ENCODE results near the gene TGM4. TPM values are rescaled to one million over a fixed set of nuclear protein-coding genes. Genes with fewer than 3 reads are reported as not detected.

TGM4 gene
- total RNA-seq, 2 experiments from 2014 or later = not detected

- Mint-ChIP-seq H3K36me3 (ENCODE audit: low read depth) (no peaks in the 10 kb centered on the region), H3K27me3 (ENCODE audit: low read depth) (peaks cover 2% of the 10 kb centered on the region), H3K9me3 (no peaks in the 10 kb centered on the region), H3K27ac (no peak overlapping the region), H3K4me1 (ENCODE audit: low read depth) (no peaks in the 10 kb centered on the region), H3K4me3 (no peak overlapping the region)
- intact Hi-C loops (cut with micrococcal nuclease) = no loop called here
- CTCF ChIA-PET = no interaction called here
- no peak for DNase-seq
Observed at GRCh38 chr3:44885618-44886017, 11.2 kb downstream of the TGM4 start.

DNA sequence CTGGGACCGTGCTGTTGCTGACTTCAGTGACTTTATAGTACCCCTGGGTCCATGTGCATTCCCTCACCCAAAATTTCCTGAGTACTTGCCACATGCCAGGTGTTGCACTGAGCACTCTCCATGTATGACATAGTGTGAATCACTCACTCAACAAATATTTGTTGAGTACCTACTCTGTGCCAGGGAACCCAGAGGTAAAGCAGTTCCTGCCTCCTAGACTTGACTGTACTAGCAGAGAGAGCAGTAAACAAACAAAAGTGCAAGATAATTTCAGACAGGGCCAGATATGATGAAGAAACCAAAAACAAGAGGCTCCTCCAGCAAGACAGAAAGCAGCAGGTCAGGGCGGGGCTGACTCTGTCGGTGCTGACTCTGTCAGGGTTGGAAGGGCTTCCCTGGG lies 12.2 kb downstream of the TGM4 start:
- H3K4me1 Mint-ChIP-seq (ENCODE audit: low read depth) = no peaks in the 10 kb centered on the region
- intact Hi-C loops (cut with micrococcal nuclease) = no loop called here
- peaks cover 2% of the 10 kb centered on the region for H3K27me3 Mint-ChIP-seq (ENCODE audit: low read depth)
- H3K4me3 Mint-ChIP-seq = no peak overlapping the region
- H3K36me3 Mint-ChIP-seq (ENCODE audit: low read depth) = no peaks in the 10 kb centered on the region
- no peak for DNase-seq
- no peak overlapping the region for H3K27ac Mint-ChIP-seq
- CTCF ChIA-PET = no interaction called here
- H3K9me3 Mint-ChIP-seq = no peaks in the 10 kb centered on the region

DNA sequence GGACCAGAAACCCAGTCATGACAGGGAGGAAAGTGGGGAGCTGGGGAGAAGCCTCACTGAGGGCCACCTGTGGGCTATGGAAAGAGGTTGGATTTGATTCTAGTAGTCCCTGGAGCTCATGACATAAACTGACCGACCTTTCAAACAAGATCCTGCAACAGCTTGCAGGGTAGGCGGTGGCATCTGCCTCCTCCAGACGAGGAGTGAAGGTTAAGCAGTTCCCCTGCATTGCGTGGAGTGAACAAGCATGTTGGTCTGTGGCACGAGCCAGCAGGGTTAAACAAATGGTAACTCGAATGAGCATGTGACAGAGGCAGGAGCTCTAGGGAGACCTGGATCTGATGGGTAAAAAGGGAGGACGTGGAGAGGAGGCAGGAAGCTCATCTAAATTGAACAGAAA lies 12.7 kb downstream of the TGM4 start:
- H3K4me1 Mint-ChIP-seq (ENCODE audit: low read depth) = no peaks in the 10 kb centered on the region
- H3K27ac Mint-ChIP-seq = no peak overlapping the region
- no peaks in the 10 kb centered on the region for H3K36me3 Mint-ChIP-seq (ENCODE audit: low read depth)
- H3K9me3 Mint-ChIP-seq = no peaks in the 10 kb centered on the region
- peaks cover 2% of the 10 kb centered on the region for H3K27me3 Mint-ChIP-seq (ENCODE audit: low read depth)
- CTCF ChIA-PET = interaction anchor here (0.6 kb wide), 1 partner anchor 9 kb away, joined by 3 read pairs; no protein-coding TSS in a partner anchor
- intact Hi-C loops (cut with micrococcal nuclease) = no loop called here
- H3K4me3 Mint-ChIP-seq = no peak overlapping the region
- DNase-seq = no peak

- Mint-ChIP-seq H3K36me3 (ENCODE audit: low read depth) (no peaks in the 10 kb centered on the region), H3K4me1 (ENCODE audit: low read depth) (no peaks in the 10 kb centered on the region), H3K27me3 (ENCODE audit: low read depth) (peaks cover 2% of the 10 kb centered on the region), H3K27ac (no peak overlapping the region), H3K9me3 (no peaks in the 10 kb centered on the region), H3K4me3 (no peak overlapping the region)
- intact Hi-C loops (cut with micrococcal nuclease) = no loop called here
- CTCF ChIA-PET = interaction anchor here (1.2 kb wide), 1 partner anchor 24 kb away, joined by 4 read pairs; no protein-coding TSS in a partner anchor
- no peak for DNase-seq
Observed at GRCh38 chr3:44890258-44890657, 15.8 kb downstream of the TGM4 start.

GRCh38 chr3:44890852-44891251 lies 16.4 kb downstream of the TGM4 start:
- no peak overlapping the region for H3K4me3 Mint-ChIP-seq
- H3K4me1 Mint-ChIP-seq (ENCODE audit: low read depth) = no peaks in the 10 kb centered on the region
- CTCF ChIA-PET = interaction anchor here (1.2 kb wide), 1 partner anchor 24 kb away, joined by 4 read pairs; no protein-coding TSS in a partner anchor
- no peaks in the 10 kb centered on the region for H3K36me3 Mint-ChIP-seq (ENCODE audit: low read depth)
- DNase-seq = no peak
- H3K9me3 Mint-ChIP-seq = no peaks in the 10 kb centered on the region
- peaks cover under 1% of the 10 kb centered on the region for H3K27me3 Mint-ChIP-seq (ENCODE audit: low read depth)
- H3K27ac Mint-ChIP-seq = no peak overlapping the region
- intact Hi-C loops (cut with micrococcal nuclease) = no loop called here

GRCh38 chr3:44892689-44893088 lies 18.3 kb downstream of the TGM4 start:
- intact Hi-C loops (cut with micrococcal nuclease) = no loop called here
- DNase-seq = no peak
- H3K9me3 Mint-ChIP-seq = no peaks in the 10 kb centered on the region
- H3K27ac Mint-ChIP-seq = no peak overlapping the region
- CTCF ChIA-PET = interaction anchor here (0.6 to 0.7 kb wide), 2 partner anchors 50 to 197 kb away, joined by 3 read pairs; no protein-coding TSS in a partner anchor
- no peaks in the 10 kb centered on the region for H3K4me1 Mint-ChIP-seq (ENCODE audit: low read depth)
- H3K36me3 Mint-ChIP-seq (ENCODE audit: low read depth) = no peaks in the 10 kb centered on the region
- no peaks in the 10 kb centered on the region for H3K27me3 Mint-ChIP-seq (ENCODE audit: low read depth)
- no peak overlapping the region for H3K4me3 Mint-ChIP-seq

DNA sequence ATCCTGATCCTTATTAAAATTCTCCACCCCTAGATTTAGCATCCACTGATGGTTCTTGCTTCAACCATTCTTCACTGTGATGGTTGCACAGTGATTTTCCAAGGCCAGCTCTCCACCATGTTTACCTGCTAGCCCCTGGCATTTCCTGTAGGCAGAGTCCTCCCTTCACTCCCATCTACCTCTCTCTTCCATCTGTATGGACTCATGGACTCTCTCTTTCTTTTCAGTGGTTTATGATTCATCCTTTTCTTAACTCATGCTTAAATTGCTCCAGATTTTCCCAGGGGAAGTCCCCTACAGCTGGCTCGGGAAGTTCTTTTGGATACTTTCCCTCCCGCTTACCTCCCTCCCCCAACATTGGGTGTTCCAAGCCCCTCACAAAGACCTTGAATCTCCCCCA lies 18.7 kb downstream of the TGM4 start:
- Mint-ChIP-seq H3K27me3 (ENCODE audit: low read depth) (no peaks in the 10 kb centered on the region), H3K27ac (no peak overlapping the region), H3K4me3 (no peak overlapping the region), H3K4me1 (ENCODE audit: low read depth) (no peaks in the 10 kb centered on the region), H3K36me3 (ENCODE audit: low read depth) (no peaks in the 10 kb centered on the region), H3K9me3 (no peaks in the 10 kb centered on the region)
- intact Hi-C loops (cut with micrococcal nuclease) = no loop called here
- CTCF ChIA-PET = interaction anchor here (0.6 to 0.7 kb wide), 2 partner anchors 49 to 198 kb away, joined by 3 read pairs; no protein-coding TSS in a partner anchor
- DNase-seq = no peak

- Mint-ChIP-seq H3K27me3 (ENCODE audit: low read depth) (no peaks in the 10 kb centered on the region), H3K4me3 (no peak overlapping the region), H3K36me3 (ENCODE audit: low read depth) (no peaks in the 10 kb centered on the region), H3K9me3 (no peaks in the 10 kb centered on the region), H3K27ac (no peak overlapping the region), H3K4me1 (ENCODE audit: low read depth) (no peaks in the 10 kb centered on the region)
- CTCF ChIA-PET = interaction anchor here (0.6 to 1.7 kb wide), 2 partner anchors 221 to 362 kb away, joined by 3 to 4 read pairs; no protein-coding TSS in a partner anchor
- no peak for DNase-seq
- intact Hi-C loops (cut with micrococcal nuclease) = no loop called here
Observed at GRCh38 chr3:44894485-44894884, 20.1 kb downstream of the TGM4 start.

DNA sequence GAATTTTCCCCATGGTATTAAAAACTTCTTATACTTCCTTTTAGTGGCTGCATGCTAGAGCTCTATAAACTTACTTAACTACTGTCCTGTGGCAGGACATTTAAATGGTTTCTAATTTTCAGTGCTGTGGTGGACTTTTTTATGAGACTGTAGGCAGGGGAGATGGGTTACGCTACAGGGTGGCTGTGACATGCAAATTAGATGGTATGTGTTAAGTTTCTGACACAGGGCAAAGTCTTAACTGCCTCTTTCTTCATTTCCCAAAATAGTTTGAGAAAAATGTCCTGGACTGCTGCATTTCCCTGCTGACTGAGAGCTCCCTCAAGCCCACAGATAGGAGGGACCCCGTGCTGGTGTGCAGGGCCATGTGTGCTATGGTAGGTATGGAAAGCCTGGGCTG lies 22.0 kb downstream of the TGM4 start:
- DNase-seq = no peak
- Mint-ChIP-seq H3K36me3 (ENCODE audit: low read depth) (no peaks in the 10 kb centered on the region), H3K4me3 (no peak overlapping the region), H3K9me3 (no peaks in the 10 kb centered on the region), H3K27ac (no peak overlapping the region), H3K27me3 (ENCODE audit: low read depth) (no peaks in the 10 kb centered on the region), H3K4me1 (ENCODE audit: low read depth) (no peaks in the 10 kb centered on the region)
- intact Hi-C loops (cut with micrococcal nuclease) = no loop called here
- CTCF ChIA-PET = no interaction called here

DNA sequence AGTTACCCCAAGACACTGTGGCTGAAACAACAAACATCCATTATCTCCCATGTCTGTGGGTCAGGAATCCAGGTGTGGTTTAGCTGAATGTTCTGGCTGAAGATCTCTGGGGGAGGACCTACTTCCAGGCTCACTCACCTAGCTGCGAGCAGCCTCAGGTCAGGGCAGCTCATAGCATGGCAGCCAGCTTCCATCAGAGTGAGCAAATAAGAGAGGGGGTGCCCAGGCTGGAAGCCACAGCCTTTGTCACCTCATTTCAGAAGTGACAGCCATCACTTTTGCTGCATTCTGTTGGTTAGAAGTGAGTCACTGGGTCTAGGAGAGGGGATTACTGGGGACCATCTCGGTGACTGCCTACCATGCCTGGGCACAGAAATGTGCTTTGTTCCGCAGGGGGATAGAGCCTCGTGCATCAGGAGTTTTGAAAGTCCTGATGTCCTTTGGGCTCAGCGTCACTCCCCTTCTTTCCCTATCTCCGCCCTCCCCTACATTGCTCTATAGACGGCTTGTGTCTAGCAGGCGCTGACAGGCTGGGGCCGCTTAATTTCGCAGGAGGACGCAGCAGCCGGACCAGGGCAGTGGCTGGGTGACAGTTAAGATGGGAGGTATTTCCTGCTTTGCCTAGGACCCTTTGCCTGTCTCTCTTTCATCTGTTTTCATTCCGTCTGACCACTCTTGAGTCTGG lies 25.4 kb downstream of the TGM4 start:
- Mint-ChIP-seq H3K27me3 (ENCODE audit: low read depth) (peaks cover 5% of the 10 kb centered on the region), H3K4me3 (no peak overlapping the region), H3K9me3 (no peaks in the 10 kb centered on the region), H3K36me3 (ENCODE audit: low read depth) (no peaks in the 10 kb centered on the region), H3K27ac (no peak overlapping the region), H3K4me1 (ENCODE audit: low read depth) (no peaks in the 10 kb centered on the region)
- DNase-seq = no peak
- intact Hi-C loops (cut with micrococcal nuclease) = no loop called here
- CTCF ChIA-PET = no interaction called here

GRCh38 chr3:44902628-44903027 lies 28.2 kb downstream of the TGM4 start:
- Mint-ChIP-seq H3K9me3 (no peaks in the 10 kb centered on the region), H3K27ac (no peak overlapping the region), H3K4me3 (no peak overlapping the region), H3K27me3 (ENCODE audit: low read depth) (peaks cover 5% of the 10 kb centered on the region), H3K36me3 (ENCODE audit: low read depth) (no peaks in the 10 kb centered on the region), H3K4me1 (ENCODE audit: low read depth) (no peaks in the 10 kb centered on the region)
- DNase-seq = no peak
- CTCF ChIA-PET = no interaction called here
- intact Hi-C loops (cut with micrococcal nuclease) = no loop called here

DNA sequence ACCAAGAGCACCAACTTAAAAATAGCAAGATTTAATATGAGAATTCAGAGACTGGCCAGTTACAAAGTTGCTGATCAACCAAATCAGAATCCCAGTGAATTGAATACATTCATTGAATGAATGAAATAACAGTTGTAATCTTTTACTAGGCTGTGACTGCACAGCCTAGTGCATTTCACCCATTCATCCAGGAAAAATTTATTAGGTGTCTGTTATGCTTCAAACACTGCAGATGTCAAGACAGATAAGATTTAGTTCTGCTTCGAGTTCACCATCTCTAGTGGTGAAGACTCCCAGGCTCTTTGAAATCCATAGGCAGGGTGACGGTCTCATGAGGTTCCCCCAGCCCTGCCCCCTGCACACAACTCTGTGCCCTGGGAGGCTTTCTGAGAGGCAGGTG lies 28.9 kb downstream of the TGM4 start:
- DNase-seq = no peak
- no peaks in the 10 kb centered on the region for H3K36me3 Mint-ChIP-seq (ENCODE audit: low read depth)
- H3K27me3 Mint-ChIP-seq (ENCODE audit: low read depth) = peaks cover 8% of the 10 kb centered on the region
- H3K27ac Mint-ChIP-seq = no peak overlapping the region
- intact Hi-C loops (cut with micrococcal nuclease) = no loop called here
- H3K4me1 Mint-ChIP-seq (ENCODE audit: low read depth) = no peaks in the 10 kb centered on the region
- CTCF ChIA-PET = no interaction called here
- H3K9me3 Mint-ChIP-seq = no peaks in the 10 kb centered on the region
- H3K4me3 Mint-ChIP-seq = no peak overlapping the region

DNA sequence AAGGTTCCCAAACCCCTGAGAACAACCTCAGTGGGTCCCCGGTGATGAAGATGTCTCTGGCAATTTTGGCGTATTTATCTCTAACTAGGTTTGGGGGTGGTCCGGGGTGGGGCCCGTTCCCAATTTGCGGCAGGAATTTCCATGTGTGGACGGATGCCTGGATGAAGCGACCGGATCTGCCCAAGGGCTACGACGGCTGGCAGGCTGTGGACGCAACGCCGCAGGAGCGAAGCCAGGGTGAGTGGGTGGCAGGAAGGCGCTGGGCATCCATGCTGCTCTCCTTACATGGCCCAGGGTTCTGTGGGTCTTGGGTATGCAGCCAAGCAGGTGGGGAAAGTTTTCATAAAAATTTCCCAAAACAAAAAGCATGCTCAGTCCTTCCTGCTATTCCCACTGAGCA lies 29.3 kb downstream of the TGM4 start:
- Mint-ChIP-seq H3K27me3 (ENCODE audit: low read depth) (peaks cover 8% of the 10 kb centered on the region), H3K4me3 (no peak overlapping the region), H3K36me3 (ENCODE audit: low read depth) (no peaks in the 10 kb centered on the region), H3K4me1 (ENCODE audit: low read depth) (no peaks in the 10 kb centered on the region), H3K27ac (no peak overlapping the region), H3K9me3 (no peaks in the 10 kb centered on the region)
- CTCF ChIA-PET = no interaction called here
- intact Hi-C loops (cut with micrococcal nuclease) = no loop called here
- DNase-seq = no peak

Measured in activated naive CD4-positive, alpha-beta T cell treated with anti-CD3 and anti-CD28 coated beads for 36 hours (primary cell).